H1 (cell line): ENCODE data around the gene PPM1F. TPM values are rescaled to one million over a fixed set of nuclear protein-coding genes. Genes with fewer than 3 reads are reported as not detected.

Experiments
- CTCF ChIA-PET: fragments of 300-600 bp; sonication (Branson Sonifier 250); formaldehyde crosslinking; loops from one replicate; lab custom pipeline; 2021; ENCODE audit not compliant: partially characterized antibody; lab: Charles Lee
- POLR2A ChIA-PET: fragments of 300-600 bp; sonication (Branson Sonifier 250); formaldehyde crosslinking; loops from one replicate; lab custom pipeline; 2021; ENCODE audit warnings: inconsistent platforms; ENCODE audit not compliant: partially characterized antibody; lab: Charles Lee
- DNase-seq, 2 experiments: peaks; one replicate each; pipeline versions ENCODE4 v3.0.0 to v3.0.0-alpha.2; 2010 to 2022; ENCODE audit warnings: low spot score in 2 of 2, low read depth in 1 of 2, mixed read lengths in 1 of 2
- FAIRE-seq: peaks from 2 replicates; lab custom pipeline; 2011; peaks lifted over from hg19 to GRCh38; lab: Jason Lieb, UNC
- H2AFZ ChIP-seq: 2 replicates; pipeline ENCODE4 v1.8.1; 2012; ENCODE audit warnings: low read length, inconsistent platforms
- H2AK5ac ChIP-seq: 2 replicates; pipeline ENCODE4 v1.6.1; 2013; ENCODE audit warnings: low read depth, low read length
- H2BK120ac ChIP-seq: replicated peaks from 2 replicates; pipeline ENCODE3; 2013; ENCODE audit warnings: low read depth, low read length, inconsistent platforms
- H2BK12ac ChIP-seq: 2 replicates; pipeline ENCODE4 v1.6.1; 2013; ENCODE audit warnings: low read depth, low read length
- H2BK15ac ChIP-seq: 2 replicates; pipeline ENCODE4 v1.6.1; 2013; ENCODE audit warnings: low read length
- H2BK20ac ChIP-seq: 2 replicates; pipeline ENCODE4 v1.6.1; 2013; ENCODE audit warnings: low read length
- H2BK5ac ChIP-seq: 2 replicates; pipeline ENCODE4 v1.6.1; 2013; ENCODE audit warnings: low read depth, low read length
- H3K14ac ChIP-seq: 2 replicates; pipeline ENCODE4 v1.6.1; 2013; ENCODE audit warnings: inconsistent platforms; ENCODE audit not compliant: insufficient read length
- H3K18ac ChIP-seq: 2 replicates; pipeline ENCODE4 v1.6.1; 2013; ENCODE audit warnings: low read length; ENCODE audit errors: extremely low read depth
- H3K23ac ChIP-seq: 2 replicates; pipeline ENCODE4 v1.6.1; 2013; ENCODE audit warnings: inconsistent platforms; ENCODE audit not compliant: insufficient read length
- H3K23me2 ChIP-seq: 2 replicates; pipeline ENCODE4 v1.6.1; 2013; ENCODE audit warnings: low read depth, low read length
- H3K27ac ChIP-seq: 2 replicates; pipeline ENCODE4 v1.6.1; 2011; ENCODE audit warnings: low read depth, low read length, inconsistent platforms
- H3K27me3 ChIP-seq, 4 experiments: replicated peaks in 1 of 4; 1 replicate in 1 of 4; 2 replicates in 3 of 4; pipeline versions ENCODE4 v1.6.1 to v1.8.1; 2011 to 2013; ENCODE audit warnings: low read length in 3 of 4, mild to moderate bottlenecking in 3 of 4, inconsistent platforms in 2 of 4, mixed read lengths in 2 of 4, moderate library complexity in 1 of 4; ENCODE audit not compliant: control insufficient read depth in 3 of 4, insufficient read depth in 3 of 4; ENCODE audit errors: extremely low read depth in 1 of 4
- H3K36me3 ChIP-seq, 4 experiments: 2 replicates each; pipeline versions ENCODE4 v1.6.1 to v1.8.1; 2011 to 2013; ENCODE audit warnings: mild to moderate bottlenecking in 4 of 4, low read length in 3 of 4, moderate library complexity in 2 of 4, control low read depth in 1 of 4, inconsistent platforms in 1 of 4; ENCODE audit not compliant: insufficient read depth in 4 of 4, control insufficient read depth in 2 of 4
- H3K4ac ChIP-seq: replicated peaks from 2 replicates; pipeline ENCODE3; 2013; ENCODE audit warnings: low read length, low read depth, mixed read lengths, inconsistent platforms; ENCODE audit not compliant: insufficient read length
- H3K4me1 ChIP-seq, 4 experiments: replicated peaks in 1 of 4; 1 replicate in 1 of 4; 2 replicates in 3 of 4; pipeline versions ENCODE4 v1.6.1 to v1.8.1; 2011 to 2013; ENCODE audit warnings: low read length in 3 of 4, inconsistent platforms in 2 of 4, mixed read lengths in 1 of 4; ENCODE audit not compliant: insufficient read depth in 4 of 4, control insufficient read depth in 3 of 4
- H3K4me2 ChIP-seq, 2 experiments: 2 replicates each; pipeline versions ENCODE4 v1.6.1 to v1.8.1; 2011 to 2013; ENCODE audit warnings: low read depth in 2 of 2, low read length in 2 of 2, control low read depth in 1 of 2, inconsistent platforms in 1 of 2, mild to moderate bottlenecking in 1 of 2; ENCODE audit not compliant: insufficient read depth in 1 of 2
- H3K4me3 ChIP-seq, 4 experiments: fragments of 200-600, 300-600 bp in 1 of 4; sonication (generic), shearing (Covaris generic), sonication (Bioruptor Twin) in 1 of 4; 2 replicates each; pipeline versions ENCODE4 v1.5.1 to v1.8.1; 2011 to 2016; ENCODE audit warnings: low read length in 4 of 4, low read depth in 3 of 4, control low read depth in 2 of 4, inconsistent platforms in 2 of 4, mild to moderate bottlenecking in 2 of 4, mixed read lengths in 1 of 4, moderate library complexity in 1 of 4; ENCODE audit not compliant: insufficient read depth in 2 of 4; ENCODE audit errors: extremely low read depth in 1 of 4
- H3K56ac ChIP-seq: replicated peaks from 2 replicates; pipeline ENCODE3; 2013; ENCODE audit warnings: low read depth, mild to moderate bottlenecking, mixed read lengths, low read length, inconsistent platforms; ENCODE audit not compliant: insufficient read length
- H3K79me1 ChIP-seq: 2 replicates; pipeline ENCODE4 v1.6.1; 2013; ENCODE audit warnings: low read depth, low read length, control low read depth
- H3K79me2 ChIP-seq, 2 experiments: 2 replicates each; pipeline versions ENCODE4 v1.6.1 to v1.8.1; 2012 to 2013; ENCODE audit warnings: low read length in 2 of 2, mild to moderate bottlenecking in 2 of 2, inconsistent platforms in 1 of 2; ENCODE audit not compliant: insufficient read depth in 2 of 2, control insufficient read depth in 1 of 2
- H3K9ac ChIP-seq, 4 experiments: replicated peaks in 1 of 4; 1 replicate in 1 of 4; 2 replicates in 3 of 4; pipeline versions ENCODE4 v1.6.1 to v1.8.1; 2011 to 2013; ENCODE audit warnings: low read depth in 3 of 4, low read length in 3 of 4, control low read depth in 2 of 4, mild to moderate bottlenecking in 2 of 4, moderate library complexity in 2 of 4, inconsistent platforms in 1 of 4; ENCODE audit errors: extremely low read depth in 1 of 4
- H3K9me3 ChIP-seq, 2 experiments: 2 replicates each; pipeline versions ENCODE4 v1.6.1 to v1.8.1; 2012 to 2013; ENCODE audit warnings: mild to moderate bottlenecking in 2 of 2, moderate library complexity in 2 of 2, control low read depth in 1 of 2, inconsistent platforms in 1 of 2, low read depth in 1 of 2, low read length in 1 of 2, mixed read lengths in 1 of 2; ENCODE audit not compliant: insufficient read depth in 2 of 2
- H4K20me1 ChIP-seq, 2 experiments: replicated peaks in 1 of 2; 2 replicates each; pipeline versions ENCODE3 to v1.8.1; 2011 to 2013; ENCODE audit warnings: inconsistent platforms in 2 of 2, low read length in 2 of 2, mild to moderate bottlenecking in 1 of 2; ENCODE audit not compliant: insufficient read depth in 2 of 2, control insufficient read depth in 1 of 2
- H4K5ac ChIP-seq: 2 replicates; pipeline ENCODE4 v1.6.1; 2013; ENCODE audit warnings: low read length, low read depth, mixed read lengths, inconsistent platforms; ENCODE audit not compliant: insufficient read length
- H4K8ac ChIP-seq: 2 replicates; pipeline ENCODE4 v1.8.0; 2013; ENCODE audit warnings: mild to moderate bottlenecking, moderate library complexity, low read length, inconsistent platforms; ENCODE audit not compliant: insufficient read depth; ENCODE audit errors: extremely low read depth
- H4K91ac ChIP-seq: replicated peaks from 2 replicates; pipeline ENCODE3; 2013; ENCODE audit warnings: low read length, mixed read lengths, inconsistent platforms; ENCODE audit not compliant: insufficient read length
- POU5F1 ChIP-seq: IDR thresholded peaks from 2 replicates; pipeline ENCODE4 v1.6.1; 2011; ENCODE audit warnings: low read depth, mild to moderate bottlenecking, low read length, moderate library complexity
- RAD21 ChIP-seq, 2 experiments: IDR thresholded peaks in 1 of 2; conservative IDR thresholded peaks in 1 of 2; 2 replicates each; pipeline ENCODE4 v1.6.1; 2011; ENCODE audit warnings: low read depth in 2 of 2, low read length in 2 of 2, improper control_type of control experiment in 1 of 2, inconsistent platforms in 1 of 2, mild to moderate bottlenecking in 1 of 2, moderate library complexity in 1 of 2
- USF2 ChIP-seq: IDR thresholded peaks from 2 replicates; pipeline ENCODE4 v1.6.1; 2011; ENCODE audit warnings: low read length, improper control_type of control experiment
- whole genome bisulfite sequencing, 2 experiments: shearing (Covaris generic) in 1 of 2; methylation state at CpG; one replicate each; pipeline versions ENCODE4 v1.1.6 to v1.1.7; 2013 to 2015; ENCODE audit warnings: low lambda C conversion rate in 2 of 2, mixed read lengths in 2 of 2, inconsistent platforms in 1 of 2, low coverage in 1 of 2, missing lambda C conversion rate in 1 of 2; ENCODE audit not compliant: insufficient replicate concordance in 2 of 2, insufficient coverage in 1 of 2, insufficient read length in 1 of 2; ENCODE audit errors: extremely low coverage in 1 of 2, missing lambda C conversion rate in 1 of 2; 5-methylcytosine and 5-hydroxymethylcytosine counted together
- polyA plus RNA-seq, 7 experiments: library from polyadenylated mRNA; depleted of rRNA in 3 of 7; stranded (reverse) in 5 of 7; unstranded in 2 of 7; fragments of >200 nt in 5 of 7; fragments of 200-250 nt in 2 of 7; gene quantifications; 1 replicate in 5 of 7; 2 replicates in 1 of 7; 4 replicates in 1 of 7; pipeline versions ENCODE4 v1.2.1 to v1.2.3, GENCODE V29; 2011 to 2013; ENCODE audit warnings: missing spikeins in 2 of 7, mixed read lengths in 2 of 7
- total RNA-seq: library from RNA; stranded (reverse); fragmentation: NEBNext Ultra II Directional; extraction: Animal tissue kit (Norgen Biotek cat#: 25700); gene quantifications from 2 replicates; pipeline ENCODE4 v1.2.1, GENCODE V29; 2021

PPM1F gene
- total and polyA plus RNA-seq, 2 of the 8 experiments (the other 6 are each of a cell fraction or from before 2014, with no cell fraction given) = 12.4 to 22.8 TPM

DNA sequence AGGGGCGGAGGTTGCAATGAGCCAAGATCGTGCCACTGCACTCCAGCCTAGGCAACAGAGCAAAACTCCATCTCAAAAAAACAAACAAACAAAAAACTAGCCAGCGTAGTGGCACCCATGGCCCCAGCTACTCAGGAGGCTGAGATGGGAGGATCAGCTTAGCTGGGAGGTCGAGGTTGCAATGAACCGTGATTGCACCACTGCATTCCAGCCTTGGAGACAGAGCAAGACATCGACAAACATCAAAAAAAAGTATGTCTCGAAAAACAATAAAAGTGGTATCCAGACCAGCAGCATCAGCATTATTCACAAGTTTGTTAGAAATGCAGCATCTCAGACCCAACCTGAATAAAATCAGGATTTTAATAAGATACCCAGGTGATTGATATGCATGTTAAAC, 79.0 kb downstream of the PPM1F start:
- Histone ChIP-seq H3K4me2 (no peak overlapping the region), H4K8ac (no peak overlapping the region), H3K79me2 (no peaks in the 10 kb centered on the region), H3K23ac (no peak overlapping the region), H3K27ac (no peak overlapping the region), H2BK20ac (no peak overlapping the region), H3K36me3 (no peaks in the 10 kb centered on the region), H3K56ac (no peak overlapping the region), H3K14ac (no peak overlapping the region), H2BK120ac (no peak overlapping the region), H3K9ac (no peak overlapping the region), H3K23me2 (no peaks in the 10 kb centered on the region), H3K4me1 (peaks cover 0 to 2% (median 0%) of the 10 kb centered on the region in 4 experiments; a peak in 2 of 7 replicates), H4K91ac (no peak overlapping the region), H2BK15ac (no peak overlapping the region), H2BK5ac (no peak overlapping the region), H2AK5ac (no peak overlapping the region), H3K27me3 (no peaks in the 10 kb centered on the region), H3K4me3 (no peak overlapping the region), H3K9me3 (no peaks in the 10 kb centered on the region), H2BK12ac (no peak overlapping the region), H4K20me1 (peaks cover 0 to 2% of the 10 kb centered on the region in 2 experiments), H3K18ac (no peak overlapping the region), H3K79me1 (no peaks in the 10 kb centered on the region; the same call in 1 of the 2 replicates), H3K4ac (no peak overlapping the region), H2AFZ (no peak overlapping the region), H4K5ac (no peak overlapping the region)
- ChIA-PET CTCF (no interaction called here), POLR2A (no interaction called here)
- no peak for TF ChIP-seq POU5F1
- no peak for TF ChIP-seq USF2
- TF ChIP-seq RAD21 (IDR thresholded peaks at IDR 0.05 in 1 of 2, conservative IDR thresholded peaks at IDR 0.05 in 1 of 2; ENCODE audit: low read depth in 2 of 2, low read length in 2 of 2) = no peak
- no peak for FAIRE-seq
- DNase-seq = no peak
- WGBS, 2 experiments = 87% methylated on average over 7 of the region's 7 CpGs; no CpG with 5 or more reads in 1 of the 2 experiments
